ENCODE results near the gene AFG3L2.

- TF ChIP-seq CTCF (IDR thresholded peaks at IDR 0.05) (no peak), POLR2A (IDR thresholded peaks at IDR 0.05; ENCODE audit: low read depth) (no peak)
These were observed 97.1 kb downstream of the AFG3L2 start for GRCh38 chr18:12279781-12280531.

Data from esophagus muscularis mucosa (tissue), 3 donors.